GM19455 (cell line): ENCODE results near the gene TRIM42.

ENCODE experiments used
- ATAC-seq: cut with Tn5 transposase; IDR thresholded peaks from one replicate; pipeline ENCODE4 v1.9.1; 2021; ENCODE audit not compliant: unreplicated experiment

TRIM42 gene

DNA sequence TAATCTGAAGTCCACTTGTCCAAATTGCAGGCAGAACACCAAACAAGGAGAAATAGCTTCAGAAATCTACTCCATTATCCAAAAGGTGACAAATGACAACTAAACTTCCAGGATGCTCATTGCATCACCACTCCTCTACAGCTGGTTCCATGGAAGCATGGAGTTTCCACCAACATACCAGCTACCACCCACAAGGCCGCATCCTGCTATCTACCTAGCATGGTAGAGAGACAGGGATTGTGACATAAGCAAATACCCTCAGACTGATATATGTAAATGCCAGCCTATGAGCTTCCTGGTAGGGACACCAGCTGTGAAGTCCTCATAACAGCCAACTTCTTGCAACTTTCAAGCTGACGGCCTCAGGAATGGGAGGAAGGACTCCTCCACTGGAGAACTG is at the start of gene TRIM42:
Gene TRIM42, plus strand, starts transcription at position 301 of the 400 bp plus-strand sequence. CDS start 166 bp downstream, outside the sequence.
- ATAC-seq, result no peak

DNA sequence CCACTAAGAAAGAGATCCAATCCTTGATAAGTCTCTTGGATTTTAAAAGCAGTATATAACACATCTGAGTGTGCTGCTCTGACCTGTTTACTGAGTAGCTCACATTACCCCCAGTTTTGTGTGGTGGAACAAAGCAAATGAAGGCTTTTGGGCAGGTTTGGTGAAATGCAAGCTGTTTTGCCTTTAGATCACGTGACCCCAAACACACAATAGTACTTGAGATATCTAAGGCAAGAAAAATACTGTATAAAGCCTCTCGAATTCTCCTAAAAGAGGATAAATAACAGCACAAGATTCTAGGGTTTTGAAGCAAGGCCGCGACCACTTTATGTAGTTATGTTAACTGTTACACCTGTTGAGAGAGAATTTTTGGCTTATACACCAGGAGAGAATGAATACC is 49.3 kb upstream of the TRIM42 start:
- ATAC-seq, result no peak

DNA sequence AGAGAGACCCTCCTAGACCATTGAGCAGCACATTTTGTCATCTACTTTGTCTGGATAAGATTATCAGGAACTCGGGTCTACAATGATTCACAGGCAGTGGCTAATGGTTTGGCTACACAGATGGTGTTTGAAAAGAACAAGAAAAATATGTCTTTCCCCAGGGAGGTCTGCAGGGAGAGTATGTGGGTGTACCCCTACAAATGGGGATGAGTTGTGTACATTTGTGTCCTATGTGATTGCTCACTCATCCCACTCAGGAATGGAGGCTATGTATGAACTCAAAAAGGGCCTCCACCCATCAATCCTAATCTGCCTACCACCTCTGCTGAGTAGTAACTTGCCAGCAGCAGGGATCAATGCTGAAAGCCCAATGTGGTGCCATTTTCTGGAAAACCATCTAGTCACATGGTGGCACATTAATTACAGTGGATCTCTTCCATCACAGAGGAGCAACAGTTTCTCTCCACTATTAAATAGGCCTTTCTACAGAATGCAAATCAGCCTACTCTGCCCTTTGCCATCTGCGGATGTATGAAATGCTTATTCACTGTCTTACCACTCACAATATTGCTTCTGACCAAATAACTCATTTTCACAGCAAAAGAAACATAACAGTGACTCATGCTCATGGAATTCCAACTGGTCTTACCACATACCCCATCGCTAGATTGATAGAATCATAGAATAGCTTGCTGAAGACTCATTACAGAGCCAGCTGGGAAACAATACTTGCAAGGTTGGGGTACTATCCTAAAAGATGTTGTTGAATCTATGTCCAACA is 48.3 kb upstream of the TRIM42 start:
- no peak for ATAC-seq

DNA sequence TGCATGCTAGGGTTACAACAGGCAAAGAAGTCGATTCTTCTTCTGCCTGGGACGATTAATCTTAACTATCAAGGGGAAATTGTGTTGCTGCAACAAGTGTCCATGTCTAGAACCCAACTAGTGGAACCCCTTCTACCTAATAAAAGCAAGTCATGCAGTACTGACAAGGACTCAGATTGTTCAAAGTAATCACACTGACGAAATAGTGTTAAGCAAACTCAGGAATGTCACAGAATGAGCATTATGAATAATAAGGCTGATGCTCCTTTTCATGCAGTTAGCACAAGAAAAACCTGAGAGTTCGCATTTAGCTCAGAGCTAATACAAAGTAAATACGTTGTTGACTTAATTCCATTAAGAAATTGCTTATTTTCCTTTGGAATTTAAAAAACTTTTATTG is 47.5 kb upstream of the TRIM42 start:
- ATAC-seq, result no peak

DNA sequence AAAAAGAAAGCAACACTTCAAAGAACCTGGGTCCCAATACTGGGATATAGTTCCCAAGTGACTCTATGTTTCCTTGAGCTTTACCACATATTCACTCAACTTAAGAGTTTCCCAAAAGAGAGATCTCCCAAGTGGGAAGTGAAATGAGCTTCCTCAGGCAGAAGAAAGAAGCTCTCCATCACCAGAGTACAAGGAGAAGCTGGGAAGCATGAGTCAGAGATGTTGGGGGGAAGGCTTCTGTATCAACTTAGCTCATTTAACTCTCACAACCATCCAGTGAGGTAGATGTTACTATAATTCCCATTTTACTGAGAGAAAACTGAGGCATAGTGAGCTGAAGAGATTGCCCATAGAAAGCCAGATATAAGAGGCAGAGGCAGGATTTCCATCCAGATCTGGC is 47.0 kb upstream of the TRIM42 start:
- no peak for ATAC-seq

DNA sequence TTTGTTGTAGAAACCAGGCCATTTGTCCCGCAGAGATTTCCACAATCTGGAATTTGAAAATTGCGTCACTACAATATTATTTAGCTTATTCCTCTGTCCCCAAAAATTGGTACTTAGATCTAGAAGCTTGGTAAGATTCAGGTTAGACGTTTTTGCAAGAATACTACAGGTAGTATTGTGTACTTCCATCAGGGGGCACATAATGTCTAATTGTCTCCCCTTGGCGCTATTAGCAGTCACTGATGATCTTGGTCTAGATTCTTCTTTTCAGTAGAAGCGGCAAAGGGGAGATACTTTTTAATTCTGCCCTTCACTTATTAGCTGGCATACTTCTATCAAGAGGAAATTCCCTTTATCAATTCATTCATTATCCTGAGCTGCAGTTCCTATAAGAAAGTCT is 42.6 kb upstream of the TRIM42 start:
- ATAC-seq, result no peak

DNA sequence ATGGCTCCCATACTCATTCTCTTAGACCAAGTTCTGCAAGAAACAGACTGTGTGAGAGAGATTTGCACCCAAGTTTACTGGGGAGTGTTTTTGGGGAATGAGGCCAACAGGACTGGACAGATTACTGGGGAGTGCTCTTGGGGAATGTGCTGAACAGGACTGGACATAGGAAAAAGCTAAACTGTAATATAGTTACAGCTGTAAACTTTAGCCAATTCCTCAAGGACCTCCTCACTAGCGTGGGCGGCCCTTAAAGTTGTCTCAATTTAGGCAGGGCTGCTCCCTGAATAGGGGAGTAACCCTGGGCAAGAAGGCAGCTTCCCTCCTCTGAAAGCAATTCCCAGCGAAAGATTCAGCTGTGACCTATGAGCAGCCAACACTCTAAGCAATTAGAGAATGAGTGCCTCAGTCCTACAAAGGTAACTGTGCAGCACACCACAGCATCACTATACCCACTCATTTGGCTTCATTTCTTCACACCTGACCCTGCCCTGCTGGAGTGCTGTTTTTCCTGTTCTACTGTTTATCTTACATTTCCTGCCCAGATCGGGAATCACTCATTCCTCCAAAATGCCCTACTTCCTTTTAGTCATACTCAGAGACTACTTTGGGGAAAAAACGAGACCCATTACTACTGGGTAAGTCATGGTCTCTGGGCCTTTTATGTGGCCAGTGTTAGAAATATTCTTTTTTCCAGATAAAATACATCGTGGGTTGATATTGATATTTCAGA is 41.3 kb upstream of the TRIM42 start:
- ATAC-seq, result no peak

DNA sequence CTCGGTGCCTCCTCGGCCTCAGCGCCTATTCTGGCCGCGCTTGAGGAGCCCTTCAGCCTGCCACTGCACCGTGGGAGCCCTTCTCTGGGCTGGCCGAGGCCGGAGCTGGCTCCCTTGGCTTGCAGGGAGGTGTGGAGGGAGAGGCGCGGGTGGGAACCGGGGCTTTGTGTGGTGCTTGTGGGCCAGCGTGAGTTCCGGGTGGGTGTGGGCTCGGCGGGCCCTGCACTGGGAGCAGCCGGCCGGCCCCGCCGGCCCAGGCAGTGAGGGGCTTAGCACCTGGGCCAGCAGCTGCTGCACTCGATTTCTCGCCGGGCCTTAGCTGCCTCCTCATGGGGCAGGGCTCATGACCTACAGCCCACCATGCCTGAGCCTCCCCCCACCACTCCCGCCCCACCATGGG is 26.6 kb upstream of the TRIM42 start:
- no peak for ATAC-seq

DNA sequence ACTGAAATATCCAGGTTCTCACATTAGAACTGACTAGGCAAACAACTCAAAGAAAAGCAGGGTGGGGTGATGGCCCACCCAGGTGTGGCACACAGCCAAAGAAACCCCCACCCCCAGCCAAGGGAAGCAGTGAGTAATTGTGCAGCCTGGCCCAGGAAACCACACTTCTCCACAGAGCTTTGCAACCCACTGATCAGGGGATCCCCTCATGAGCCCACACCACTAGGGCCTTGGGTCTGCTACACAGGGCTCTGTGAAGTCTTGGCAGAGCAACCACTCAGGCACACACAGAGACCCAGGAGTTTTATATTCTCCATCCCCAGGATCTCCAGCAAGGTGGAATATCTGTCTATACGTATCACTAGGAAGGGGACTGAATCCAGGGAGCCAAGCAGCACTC is 22.2 kb upstream of the TRIM42 start:
- ATAC-seq, result no peak

DNA sequence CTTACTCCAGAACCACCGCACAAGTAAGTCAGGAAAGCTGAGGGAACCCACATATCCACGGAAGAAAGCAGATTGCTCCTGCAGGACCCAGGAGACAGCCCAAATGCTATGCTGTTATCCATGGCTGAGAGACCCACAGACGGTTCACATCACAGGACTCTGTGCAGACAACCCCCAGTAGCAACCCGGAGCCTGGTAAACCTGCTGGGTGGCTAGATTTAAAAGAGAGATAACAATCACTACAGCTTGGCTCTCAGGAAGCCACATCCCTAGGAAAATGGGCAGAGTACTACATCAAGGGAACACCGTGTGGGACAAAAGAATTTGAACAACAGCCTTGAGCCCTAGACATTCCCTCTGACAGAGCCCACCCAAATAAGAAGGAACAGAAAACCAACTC is 13.8 kb upstream of the TRIM42 start:
- ATAC-seq, result no peak

DNA sequence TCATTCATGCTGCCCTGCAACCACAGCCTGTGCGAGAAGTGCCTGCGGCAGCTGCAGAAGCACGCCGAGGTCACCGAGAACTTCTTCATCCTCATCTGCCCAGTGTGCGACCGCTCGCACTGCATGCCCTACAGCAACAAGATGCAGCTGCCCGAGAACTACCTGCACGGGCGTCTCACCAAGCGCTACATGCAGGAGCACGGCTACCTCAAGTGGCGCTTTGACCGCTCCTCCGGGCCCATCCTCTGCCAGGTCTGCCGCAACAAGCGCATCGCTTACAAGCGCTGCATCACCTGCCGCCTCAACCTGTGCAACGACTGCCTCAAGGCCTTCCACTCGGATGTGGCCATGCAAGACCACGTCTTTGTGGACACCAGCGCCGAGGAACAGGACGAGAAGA is 4.7 kb downstream of the TRIM42 start:
- no peak for ATAC-seq

DNA sequence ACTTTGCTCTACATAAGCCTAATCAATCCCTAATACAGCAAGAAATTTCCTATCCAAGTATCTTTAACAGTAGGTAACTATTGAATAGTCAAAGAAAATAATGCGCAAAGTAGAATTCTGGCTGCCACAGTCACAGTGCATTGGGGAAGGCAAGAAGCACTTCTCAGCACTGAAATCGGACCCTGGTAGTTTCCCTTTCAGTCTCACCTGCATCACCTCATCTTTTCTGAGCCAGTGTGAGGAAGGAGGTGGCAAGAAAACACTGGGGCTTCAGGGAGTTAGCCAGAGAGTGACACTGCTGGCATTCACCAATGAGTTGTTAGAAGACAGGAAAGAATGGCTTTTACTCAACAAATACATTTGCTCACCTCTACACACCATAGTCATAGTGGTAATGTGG is 8.3 kb downstream of the TRIM42 start:
- ATAC-seq, result no peak

DNA sequence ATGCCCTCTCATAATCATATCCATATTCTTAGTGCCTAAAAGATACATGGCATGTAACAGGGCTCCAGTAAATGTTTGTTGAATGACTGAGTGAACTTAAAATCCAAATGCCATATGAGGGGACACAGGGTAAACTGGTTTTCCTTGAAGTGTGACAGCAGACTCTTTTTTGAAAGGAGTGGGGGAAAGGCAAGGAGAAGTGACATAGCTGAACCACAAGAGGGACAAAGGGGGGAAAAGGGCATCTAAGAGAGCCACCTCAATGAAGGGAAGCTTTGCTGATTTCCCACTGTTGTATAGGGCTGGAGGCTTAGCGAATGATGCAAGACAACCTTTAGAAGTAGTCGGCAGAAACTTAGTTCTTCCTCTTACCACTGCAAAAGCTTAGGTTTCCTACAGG is 9.1 kb downstream of the TRIM42 start:
- no peak for ATAC-seq

DNA sequence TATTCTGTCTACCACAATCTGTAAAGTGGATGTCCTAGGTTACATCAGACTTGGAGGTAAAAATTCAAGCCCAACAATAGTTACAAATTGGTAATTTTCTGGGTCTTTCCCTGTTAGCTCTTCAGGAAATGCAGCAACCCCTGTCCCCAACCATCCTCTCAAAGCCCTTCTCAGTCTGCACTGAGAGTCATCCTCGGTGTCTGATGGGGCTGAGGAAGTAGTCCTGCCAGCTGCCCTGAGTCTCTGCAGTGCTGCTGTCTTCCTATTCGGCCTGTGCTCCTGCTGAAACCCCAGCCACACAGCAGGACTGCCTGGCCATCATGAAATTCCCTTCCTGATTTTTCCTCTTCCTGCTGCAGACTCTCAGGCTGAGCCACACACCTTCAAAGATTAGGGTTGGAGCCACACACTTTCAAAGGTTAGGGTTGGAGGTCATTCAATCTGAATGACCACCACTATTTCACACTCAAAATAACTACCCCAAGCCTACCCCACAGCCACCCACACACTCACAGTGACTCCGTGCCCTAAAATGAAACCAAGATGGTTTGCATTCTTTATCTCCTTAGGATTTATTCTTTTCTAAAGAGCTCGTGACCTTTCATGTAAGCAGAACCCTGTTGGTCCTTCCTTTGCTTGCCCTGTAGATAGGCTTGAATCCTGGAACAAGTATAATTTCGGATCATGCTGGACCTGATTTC is 17.6 kb downstream of the TRIM42 start:
- no peak for ATAC-seq

DNA sequence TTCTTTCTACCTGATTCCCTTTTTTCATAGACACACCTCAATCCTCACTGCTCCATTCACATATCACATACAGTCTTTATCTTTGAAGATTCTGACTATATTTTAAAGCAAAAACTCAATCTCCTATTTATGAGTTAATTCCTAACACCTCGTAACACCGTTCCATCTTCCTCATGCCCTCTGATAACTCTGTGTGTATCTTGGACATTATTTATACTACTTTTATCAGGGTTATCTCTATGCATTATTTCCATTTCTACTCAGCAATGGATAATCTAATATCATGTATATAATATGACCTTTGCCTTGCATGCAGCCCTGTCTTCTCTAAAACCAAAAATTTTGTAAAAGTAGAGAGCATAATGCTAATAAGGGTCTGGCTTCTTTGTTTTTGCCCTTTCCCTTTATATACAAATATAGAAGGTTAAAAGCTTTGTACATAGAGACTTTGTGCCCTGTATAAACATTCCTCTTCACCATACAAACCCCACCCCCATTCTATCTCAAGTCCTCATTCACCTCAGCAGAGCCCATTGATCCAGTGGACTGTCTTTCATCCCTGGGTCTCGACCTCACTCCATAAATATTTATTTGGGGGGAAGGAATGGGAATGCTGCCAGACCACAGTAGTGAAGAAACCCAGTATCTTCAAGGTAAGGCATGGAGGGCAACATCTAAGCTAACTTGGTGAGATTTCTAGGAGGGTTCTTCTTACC is 21.8 kb downstream of the TRIM42 start:
- no peak for ATAC-seq

DNA sequence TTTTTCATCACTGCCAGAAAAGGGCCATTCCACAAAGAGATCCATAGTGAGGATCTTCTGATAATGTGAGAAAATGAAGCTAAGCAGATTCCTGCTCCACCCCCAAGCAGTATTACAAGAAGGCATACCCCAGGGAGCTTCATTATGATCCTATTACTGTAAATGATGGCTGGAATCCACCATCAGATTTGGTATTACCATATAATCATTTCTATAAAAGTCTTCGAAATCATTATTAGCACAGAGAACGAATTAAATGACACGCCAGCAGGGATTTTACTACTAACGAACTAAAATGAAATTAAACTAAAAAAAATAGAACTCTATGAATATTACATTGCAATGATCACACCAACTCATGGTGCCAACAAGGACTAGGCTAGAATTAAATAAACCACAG is 24.4 kb downstream of the TRIM42 start:
- ATAC-seq, result no peak

DNA sequence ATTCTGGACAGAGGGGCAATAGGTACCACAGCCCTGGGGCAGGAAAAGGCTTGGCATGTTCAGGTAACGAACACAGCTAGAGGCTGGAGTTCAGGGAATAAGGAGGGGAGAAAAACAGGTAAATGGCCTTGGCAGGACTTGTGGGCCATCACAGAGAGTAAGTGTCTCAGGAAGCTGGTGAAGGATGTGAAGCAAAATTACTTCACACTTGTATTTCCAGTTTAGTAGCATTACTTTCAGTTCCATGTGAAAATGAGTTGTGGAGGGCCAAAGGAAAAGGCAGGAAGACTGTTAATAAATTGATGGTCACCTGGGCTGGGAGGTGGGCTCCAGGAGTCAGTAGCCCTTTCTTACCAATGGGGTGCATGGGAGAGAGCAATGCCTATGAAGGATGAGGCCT is 25.6 kb downstream of the TRIM42 start:
- no peak for ATAC-seq

DNA sequence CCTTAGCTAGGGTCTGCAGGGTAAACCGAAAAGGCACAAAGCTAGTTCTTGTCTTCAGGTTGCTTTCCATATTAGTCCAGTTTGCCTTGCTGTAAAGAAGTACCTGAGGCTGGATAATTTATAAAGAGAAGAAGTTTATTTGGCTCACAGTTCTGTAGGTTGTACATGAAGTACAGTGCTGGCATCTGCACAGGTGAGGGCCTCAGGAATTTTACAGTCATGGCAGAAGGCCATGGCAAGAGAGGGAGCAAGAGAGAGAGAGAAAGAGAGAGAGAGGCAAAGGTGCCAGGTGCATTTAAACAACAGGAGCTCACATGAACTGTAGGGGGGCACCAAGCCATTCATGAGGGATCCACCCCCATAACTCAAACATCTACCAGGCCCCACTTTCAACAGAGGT is 26.9 kb downstream of the TRIM42 start:
- no peak for ATAC-seq

DNA sequence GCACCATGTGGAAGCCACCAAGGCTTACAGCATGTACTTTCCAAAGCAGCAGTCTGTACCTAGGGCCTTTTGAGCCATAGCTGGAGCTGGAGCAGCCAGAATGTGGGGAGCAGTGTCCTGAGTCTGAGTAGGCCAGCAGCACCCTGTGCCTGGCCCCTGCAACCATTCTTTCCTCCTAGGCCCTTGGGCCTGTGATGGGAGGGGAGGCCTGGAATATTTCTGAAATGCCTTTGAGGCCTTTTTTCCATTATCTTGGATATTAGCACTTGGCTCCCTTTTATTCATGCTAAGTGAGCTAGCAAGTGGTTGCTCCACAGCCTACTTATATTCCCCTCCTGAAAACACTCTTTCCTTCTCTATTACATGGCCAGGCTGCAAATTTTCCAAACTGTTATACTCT is 28.1 kb downstream of the TRIM42 start:
- ATAC-seq, result no peak

DNA sequence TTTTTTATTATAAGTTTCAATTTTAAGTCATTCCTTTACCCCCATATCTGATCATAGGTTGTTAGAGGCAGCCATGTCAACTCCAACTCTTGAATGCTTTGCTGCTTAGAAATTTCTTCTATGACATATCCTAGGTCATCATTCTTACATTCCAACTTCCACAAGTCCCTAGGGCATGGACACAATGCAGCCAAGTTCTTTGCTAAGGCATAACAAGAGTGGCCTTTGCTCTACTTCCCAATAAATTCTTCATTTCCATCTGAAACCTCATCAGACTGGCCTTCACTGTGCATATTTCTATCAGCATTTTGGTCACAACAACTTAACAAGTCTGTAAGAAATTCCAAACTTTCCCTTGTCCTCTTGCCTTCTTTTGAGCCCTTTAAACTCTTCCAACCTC is 28.5 kb downstream of the TRIM42 start:
- ATAC-seq, result no peak

DNA sequence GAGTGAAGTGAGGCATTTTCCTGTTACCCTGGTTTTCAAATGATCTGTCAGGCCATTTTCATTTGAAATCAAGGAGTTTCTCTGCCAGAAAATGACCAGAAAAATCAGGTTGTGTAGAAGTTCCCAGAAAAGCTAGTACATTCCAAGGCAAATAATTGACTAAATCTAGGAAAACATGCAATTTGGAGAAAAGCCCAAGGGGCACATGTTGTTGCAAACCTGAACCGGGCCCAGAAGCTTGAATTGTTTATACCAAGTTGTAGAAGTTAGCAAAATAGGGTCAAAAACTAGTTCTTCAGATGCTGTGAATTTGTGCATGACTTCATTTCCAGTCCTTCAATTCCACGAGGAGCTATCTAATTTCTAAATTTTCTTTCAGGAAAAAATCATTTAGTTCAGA is 31.0 kb downstream of the TRIM42 start:
- ATAC-seq, result no peak
